ENCODE measurements around the gene STARD3NL.

Gene STARD3NL

GRCh38 chr7:38185395-38186307, 7.6 kb downstream of the STARD3NL start:
- DNase-seq = peak; percentile 20

GRCh38 chr7:38186593-38187314, 8.7 kb downstream of the STARD3NL start:
- peak; percentile 86 for DNase-seq

DNA sequence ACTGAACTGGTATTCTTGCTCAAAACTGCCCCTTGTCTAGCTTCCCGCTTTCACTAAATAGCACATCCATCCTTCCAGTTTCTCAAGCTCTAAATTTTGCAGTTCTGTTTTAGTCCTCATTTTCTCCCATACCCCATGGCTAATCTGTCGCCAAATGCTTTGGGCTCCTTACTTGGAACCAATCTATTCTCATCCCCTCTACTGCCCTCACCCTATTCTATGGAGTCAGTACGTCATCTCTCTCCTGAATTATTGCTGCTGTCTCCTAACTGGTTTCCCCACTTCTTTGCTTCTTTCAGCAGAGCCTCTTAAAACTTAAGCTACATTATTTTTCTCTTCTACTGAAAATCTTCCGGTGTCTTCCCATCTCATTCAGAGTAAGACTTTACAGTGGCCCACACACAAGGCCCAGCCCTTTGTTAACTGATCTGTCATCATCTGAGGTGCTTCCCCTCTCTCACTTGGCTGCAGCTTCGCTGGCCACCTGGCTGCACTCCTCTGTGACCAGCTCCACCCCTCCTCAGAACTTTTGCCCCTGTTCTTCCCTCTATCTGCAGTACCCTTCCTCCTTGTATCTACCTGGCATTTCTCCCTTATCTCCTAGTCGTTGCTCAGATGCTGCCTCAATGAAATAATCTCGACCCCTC, 9.9 kb downstream of the STARD3NL start:
- DNase-seq = no peak

DNA sequence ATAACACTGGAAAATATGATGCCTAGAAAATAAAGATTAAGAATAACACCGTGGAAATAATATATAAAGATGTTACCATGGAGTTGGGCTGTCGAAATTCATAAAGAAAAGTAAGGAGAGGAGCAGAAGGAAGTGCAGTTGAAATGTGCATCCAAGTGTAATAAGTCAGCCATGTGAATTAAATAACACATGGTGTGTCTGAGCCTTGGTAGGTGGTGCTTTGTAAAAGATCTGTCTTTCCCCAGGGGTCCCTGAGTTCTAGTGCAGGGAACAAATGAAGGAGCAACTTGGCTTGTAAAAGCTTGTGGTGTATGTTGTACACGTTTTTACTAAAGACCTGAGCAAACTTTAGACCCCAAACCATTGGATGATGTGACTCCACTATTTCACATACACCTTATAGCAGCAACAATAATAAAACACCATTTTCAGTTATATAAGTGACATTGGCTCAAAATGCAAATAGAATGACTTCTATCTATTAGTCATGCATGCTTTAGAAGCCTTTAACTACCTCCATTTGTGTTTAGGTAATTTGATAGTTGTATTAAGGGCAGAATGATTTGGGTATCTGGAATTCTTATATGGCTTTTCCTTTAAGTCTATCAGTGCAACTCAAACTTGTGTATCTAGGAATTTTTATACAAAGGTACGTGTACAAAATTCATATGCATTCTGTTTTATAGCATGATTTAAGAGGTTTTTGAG, 11.3 kb downstream of the STARD3NL start:
- DNase-seq = peak; percentile 10

DNA sequence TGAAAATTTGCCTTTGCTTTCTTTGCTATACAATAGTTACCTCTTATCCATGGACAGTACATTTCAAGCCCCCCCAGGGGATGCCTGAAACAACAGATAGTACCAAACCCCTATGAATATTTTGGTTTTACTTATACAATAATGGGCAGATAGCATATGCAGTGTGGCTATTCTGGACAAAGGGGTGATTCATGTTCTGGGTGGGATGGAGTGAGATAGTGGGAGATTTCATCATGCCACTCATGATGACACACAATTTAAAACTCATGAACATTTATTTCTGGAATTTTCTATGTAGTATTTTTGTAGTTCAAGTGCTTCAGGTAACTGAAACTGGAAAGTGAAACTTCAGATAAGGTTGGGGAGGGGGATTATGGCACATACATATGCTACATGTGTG, 12.0 kb downstream of the STARD3NL start:
- DNase-seq = peak; percentile 42

DNA sequence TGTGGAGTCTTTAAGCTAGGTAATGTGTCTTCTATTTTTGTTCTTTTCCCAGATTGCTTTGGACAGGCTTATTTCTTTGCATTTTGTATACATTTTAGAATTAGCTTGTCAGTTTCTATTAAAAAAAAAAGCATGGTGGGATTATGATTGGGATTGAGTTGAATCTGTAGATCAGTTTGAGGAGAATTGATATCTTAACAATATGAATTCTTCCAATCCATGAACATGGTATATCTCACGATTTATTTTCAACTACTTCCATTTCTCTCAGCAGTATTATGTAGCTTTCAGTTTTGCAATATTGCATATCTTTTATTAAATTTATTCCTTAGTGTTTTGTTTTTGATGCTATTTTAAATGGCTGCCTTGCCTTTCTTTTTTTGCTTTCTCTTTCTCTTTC, 13.7 kb downstream of the STARD3NL start:
- no peak for DNase-seq

DNA sequence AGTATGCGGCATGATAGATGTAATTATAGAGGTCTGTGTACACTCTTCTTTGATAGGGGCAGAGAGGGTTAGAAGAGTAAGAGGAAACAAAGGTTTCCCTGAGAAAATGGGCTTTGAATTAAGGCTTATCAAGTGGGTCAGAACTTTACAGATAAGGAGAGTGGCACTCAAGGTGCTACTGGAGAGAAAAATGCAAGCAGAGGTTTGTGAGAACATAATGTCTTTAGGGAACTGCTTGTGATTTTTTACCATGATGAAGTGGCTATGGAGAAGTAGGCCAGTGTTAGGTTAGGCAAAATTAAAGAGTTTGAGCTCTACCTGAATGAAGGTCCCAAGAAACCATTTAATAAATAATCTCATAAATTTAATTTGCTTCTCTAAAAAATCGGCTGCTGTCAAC, 14.3 kb downstream of the STARD3NL start:
- no peak for DNase-seq

GRCh38 chr7:38195804-38196595, 18.0 kb downstream of the STARD3NL start:
- peak; percentile 52 for DNase-seq

- DNase-seq = no peak
These were observed 20.3 kb downstream of the STARD3NL start for GRCh38 chr7:38198366-38198765.

- DNase-seq = no peak
These were observed 21.1 kb downstream of the STARD3NL start for GRCh38 chr7:38199154-38199553.

DNA sequence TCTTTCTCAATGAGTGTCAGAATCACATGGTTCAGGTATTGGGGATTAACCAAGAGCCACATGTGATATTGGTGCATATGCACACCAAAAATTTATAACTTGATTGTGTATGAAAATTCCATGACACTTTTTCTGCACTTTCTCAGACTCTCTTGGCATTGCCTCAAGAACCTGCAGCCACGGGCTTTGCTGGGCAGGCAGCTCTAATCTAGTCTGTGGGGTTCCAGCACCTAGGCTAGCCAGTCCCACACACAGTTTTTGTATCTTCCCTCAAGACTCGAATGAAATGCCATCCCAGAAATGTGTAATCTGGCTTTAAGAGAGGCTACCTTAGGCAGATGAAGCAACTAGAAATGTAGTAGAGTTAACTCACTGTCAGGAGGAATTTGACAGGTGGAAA, 21.7 kb downstream of the STARD3NL start:
- no peak for DNase-seq

DNA sequence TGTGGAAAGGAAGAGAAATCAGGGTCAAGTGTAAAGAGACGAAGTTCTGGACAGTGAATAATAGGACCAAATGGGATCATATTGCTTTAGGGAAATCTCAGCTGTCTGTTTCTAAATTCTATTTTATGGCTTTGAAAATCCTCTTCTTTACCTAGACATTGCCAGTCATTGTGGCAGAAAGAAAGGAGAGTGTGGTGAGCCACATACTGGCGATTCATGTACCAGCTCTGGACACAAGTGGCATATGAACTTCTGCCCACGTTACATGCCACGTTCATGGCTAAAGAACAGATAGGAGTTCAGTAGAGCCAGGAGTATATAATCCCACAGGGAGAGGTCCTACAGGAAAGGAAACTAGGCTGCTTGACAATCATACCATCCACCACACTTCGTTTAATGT, 28.0 kb downstream of the STARD3NL start:
- no peak for DNase-seq

DNA sequence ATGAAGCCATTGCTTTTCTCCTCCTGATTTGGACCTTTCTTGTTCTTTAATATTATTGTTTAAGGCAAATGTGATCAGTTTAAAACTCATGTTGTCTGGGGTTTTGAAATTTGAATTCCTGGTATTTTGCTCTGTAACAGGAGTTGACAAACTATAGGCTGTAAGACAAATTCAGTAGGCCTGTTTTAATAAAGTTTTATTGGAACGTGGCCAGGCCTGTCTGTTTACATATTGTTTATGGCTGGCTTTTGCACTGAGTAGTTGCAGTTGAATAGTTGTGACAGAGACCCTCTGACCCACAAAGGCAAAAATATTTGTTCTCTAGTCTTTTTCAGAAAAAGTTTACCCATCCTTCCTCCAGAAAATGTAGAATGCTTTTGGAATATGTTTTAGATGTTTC, 29.8 kb downstream of the STARD3NL start:
- no peak for DNase-seq

- no peak for DNase-seq
These were observed 33.4 kb downstream of the STARD3NL start for GRCh38 chr7:38211486-38211885.

- DNase-seq = no peak
These were observed 33.9 kb downstream of the STARD3NL start for GRCh38 chr7:38211940-38212339.

- DNase-seq = no peak
These were observed 37.1 kb downstream of the STARD3NL start for GRCh38 chr7:38215115-38215514.

DNA sequence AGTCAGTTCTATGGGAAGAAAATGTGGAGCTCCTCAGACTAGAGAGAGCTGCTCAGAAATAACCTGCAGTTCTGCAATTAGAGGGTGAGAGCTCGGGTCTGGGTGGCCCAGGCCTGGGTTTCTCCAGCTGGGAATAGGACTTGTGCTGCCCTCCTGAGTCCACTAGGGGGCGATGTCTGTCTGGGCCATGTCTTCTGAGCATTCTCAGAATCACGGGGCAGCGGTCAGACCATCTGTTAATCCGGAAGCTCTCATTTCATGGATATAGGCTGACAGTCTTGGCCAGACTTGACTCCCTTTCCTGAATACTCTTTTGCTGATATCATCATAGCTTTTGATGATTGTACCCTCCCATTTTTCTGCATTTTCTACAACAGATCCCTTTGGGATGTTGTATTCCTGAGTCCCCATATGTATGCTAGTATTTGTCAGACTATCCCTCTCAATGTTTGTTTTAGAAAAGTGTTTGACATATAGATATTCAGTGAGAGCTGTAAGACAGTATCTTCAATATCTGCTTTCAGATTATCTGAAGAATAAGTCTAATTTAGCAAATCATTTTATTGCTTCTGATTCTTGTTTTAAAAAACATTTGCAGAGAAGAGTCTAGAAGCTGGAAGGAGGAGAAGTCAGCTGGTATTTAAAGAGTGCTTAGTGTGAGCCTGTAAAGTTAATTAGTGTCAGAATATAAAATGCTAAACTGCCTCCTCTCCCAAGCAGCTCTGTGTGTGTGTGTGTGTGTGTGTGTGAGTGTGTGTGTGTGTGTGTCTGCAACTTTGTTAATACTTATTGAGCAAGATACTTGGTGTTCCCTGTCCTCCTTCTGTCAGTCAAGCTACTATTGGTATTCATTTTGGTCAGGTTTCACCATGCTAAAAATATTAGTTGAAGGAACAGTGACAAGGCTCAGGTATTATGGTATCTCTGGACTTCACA, 38.0 kb downstream of the STARD3NL start:
- DNase-seq = peak; percentile 88

DNA sequence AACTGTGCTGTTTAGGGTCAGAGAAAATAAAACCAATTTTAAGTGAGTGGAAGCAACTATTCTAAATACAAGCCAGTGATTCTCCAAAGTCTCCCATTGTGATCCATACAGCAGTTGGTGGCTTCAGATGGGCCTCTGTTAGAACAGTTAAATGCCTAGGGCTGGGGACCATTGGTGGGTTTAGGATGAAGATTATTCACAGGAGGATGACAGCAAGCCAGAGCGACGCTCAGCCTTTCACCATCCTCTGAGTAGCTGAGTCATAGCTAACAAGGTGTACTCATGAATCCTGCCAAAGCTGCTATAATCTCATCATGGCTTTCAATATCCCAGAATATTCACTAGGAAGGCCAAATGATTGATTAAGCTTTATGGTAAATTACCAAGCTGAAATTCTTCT, 39.6 kb downstream of the STARD3NL start:
- no peak for DNase-seq

GRCh38 chr7:38220452-38220851, 42.4 kb downstream of the STARD3NL start:
- DNase-seq = no peak

DNA sequence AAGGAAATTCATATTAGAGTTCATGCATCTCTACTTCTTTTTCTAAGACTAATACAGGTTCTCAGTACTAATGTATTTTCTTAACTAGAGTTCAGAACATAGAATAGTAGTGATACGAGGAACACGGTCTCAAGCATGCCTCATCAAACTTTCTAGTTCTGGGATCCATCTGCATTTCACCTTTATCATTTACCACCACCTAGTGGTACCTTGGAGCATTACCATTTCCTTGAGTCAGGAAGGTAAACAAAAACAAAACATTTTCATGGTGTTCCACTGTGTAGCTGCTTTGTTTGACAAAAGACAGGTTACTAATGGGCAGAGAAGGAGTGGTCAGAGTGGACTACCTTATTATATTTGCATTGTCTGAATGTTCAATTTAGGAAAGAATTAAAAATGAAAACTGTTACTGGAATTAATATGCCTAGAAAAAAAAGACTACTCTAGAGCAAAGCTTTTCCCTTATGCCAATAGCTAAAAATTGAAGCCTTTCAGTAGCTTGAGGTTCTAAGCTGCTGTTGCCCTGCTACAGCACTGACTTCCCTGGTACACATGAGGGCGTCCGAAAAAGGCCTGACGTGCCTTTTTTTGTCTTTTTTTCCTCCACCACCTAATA, 44.5 kb downstream of the STARD3NL start:
- DNase-seq = peak; percentile 49

DNA sequence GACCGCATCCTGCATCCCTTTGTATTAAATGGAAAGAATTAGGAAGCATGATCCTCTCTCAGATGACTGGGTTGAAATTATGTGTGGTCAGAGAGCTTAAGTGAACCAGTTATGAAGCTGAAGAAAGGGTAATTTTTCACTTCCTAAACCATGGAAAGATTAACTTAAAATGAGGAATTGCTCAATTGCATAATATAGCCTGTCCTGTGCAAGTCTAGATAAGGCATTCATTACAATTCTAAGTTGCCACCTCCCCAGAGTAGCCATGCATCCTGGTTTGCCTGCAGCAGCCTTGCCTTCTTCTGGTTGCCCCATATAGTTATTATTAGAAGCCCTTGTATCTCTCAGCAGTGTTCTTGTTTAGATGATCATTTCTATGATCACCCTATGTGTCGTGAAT, 45.3 kb downstream of the STARD3NL start:
- no peak for DNase-seq

All from EL (cell line).